Glomerular visceral epithelial cell (primary cell): ENCODE results near the gene CNNM3.

ENCODE experiments used
- DNase-seq: peaks from one replicate; pipeline ENCODE4 v3.0.0-alpha.2; 2016; ENCODE audit errors: extremely low spot score

CNNM3 gene

DNA sequence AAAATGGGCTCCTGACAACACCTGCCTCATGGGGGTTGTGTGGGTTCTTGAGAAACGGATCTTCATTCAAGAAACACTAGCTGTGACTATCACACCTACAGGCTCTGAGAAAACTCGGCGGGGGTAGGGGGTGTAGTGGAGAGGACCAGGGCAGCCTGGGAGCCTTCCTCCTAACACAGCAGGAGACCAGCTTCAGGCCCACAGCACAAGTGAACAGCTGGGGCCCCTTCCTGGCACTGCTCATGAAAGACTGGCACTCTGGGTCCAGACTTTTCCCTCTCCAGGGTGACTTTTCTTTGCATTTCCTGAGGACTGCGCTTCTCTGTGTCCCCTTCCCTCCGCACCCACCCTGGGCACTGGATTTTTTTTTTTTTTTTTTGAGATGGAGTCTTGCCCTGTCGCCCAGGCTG lies 61.0 kb downstream of the CNNM3 start:
- DNase-seq, result no peak

DNA sequence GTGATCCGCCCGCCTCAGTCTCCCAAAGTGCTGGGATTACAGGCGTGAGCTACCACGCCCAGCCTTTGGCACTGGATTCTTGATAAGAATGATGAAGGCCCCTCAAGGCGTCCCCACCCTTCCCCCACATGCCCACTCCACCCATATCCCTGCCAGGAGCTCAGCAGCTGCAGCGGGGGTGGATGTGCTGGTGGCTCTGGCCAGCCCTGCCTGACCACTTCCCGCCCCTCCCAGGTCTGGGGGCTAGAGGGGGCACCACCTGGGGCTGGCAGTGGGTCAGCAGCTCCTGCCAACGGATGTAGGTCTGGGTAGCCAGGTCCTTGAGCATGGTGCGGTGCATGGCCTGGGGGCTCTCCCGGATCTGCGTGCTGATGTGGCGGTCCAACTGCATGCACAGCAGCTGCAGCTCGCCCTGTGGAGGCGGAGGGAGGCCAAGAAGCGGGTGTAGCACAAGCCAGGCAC lies 61.6 kb downstream of the CNNM3 start:
- DNase-seq, result no peak

DNA sequence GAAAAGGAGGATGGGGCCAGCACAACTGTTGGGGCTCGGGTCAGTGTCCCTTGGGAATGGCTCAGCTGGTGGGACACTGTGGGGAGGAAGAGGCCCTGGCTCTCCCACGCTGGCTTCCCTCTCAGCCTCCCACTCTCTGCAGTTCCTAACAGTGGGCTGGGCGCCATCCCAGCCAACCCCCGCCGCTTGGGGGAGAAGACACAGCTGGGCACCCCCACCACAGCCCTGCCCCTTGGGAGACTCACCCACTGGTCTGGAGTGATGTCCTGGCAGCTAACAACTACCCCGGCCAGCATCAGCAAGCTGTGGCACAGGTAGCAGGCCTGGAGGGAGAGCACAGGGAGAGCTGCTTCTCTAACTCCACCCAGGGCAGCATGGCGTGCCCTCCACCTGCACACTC lies 62.1 kb downstream of the CNNM3 start:
- DNase-seq, result no peak

DNA sequence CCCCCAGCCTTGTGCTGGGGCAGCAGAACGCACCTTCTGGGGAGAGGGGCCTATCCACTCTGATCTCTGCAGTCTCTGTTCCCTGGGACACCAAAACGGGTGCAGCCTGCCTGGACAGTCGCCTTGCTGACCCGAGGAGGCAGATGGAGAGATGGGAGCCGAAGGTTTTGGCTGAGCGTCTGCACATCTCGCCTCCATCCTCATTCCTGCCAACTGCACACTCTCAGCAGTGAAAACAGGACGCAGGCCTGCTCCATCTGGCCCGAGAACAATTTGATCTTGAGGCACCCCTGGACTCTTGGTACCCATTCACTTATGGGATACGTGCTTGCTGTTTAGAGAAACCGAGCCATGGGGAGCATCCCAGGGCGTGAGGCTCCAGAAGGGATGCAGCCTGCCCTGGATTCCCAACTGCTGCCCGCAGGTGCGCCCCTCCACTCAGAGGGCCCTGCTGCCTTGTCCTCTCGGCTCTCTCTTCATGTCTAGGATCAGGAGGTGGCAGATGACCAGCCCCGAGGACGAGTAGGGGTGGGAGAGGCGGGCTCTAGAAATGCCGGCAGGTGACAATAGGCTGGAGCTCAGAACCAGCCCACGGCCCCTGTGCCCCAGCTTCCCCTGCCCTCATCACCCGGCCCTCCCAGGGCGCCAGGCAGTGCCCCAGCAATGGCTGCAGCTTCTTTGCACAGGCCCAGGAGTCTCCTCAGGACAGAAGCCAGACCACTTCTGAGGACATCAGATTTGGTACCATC lies 62.9 kb downstream of the CNNM3 start:
- no peak for DNase-seq

DNA sequence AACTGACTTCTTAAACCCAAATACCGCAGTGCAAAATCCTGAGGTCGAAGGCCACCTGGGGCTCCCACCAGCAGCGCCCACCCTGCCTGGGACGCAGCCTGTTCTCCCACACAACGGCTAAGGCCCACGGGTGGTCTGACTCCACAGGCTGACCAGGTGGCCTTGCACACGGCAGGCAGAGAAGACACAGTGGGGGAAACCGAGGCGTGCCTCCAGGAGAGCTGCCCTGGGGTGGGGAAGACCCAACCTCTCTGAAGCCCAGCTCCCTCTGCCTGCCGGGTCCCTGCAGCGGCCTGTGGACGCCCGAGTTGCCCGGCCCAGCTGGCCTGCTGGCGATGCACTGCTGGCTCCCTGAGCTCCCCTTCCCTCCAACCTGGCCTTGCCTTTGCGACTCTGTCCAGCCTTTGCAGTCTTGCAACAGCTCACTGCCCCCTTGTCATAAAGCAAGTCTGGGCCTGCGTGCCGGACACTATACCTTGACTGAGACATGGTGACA lies 63.5 kb downstream of the CNNM3 start:
- DNase-seq, result no peak

DNA sequence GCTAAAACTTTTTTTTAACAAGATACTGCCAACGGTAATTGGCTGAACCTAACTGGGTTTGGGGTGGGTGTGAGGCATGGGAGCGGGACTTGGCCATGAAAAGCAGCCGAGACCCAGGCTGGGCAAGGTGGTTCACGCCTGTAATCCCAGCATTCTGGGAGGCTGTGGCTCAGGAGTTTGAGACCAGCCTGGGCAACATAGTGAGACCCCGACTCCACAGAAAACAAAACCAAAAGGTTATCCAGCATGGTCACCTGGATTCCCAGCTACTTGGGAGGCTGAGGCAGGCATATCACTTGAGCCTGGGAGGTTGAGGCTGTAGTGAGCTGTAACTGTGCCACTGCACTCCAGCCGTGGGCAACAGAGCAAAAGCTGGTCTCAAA lies 64.8 kb downstream of the CNNM3 start:
- no peak for DNase-seq

DNA sequence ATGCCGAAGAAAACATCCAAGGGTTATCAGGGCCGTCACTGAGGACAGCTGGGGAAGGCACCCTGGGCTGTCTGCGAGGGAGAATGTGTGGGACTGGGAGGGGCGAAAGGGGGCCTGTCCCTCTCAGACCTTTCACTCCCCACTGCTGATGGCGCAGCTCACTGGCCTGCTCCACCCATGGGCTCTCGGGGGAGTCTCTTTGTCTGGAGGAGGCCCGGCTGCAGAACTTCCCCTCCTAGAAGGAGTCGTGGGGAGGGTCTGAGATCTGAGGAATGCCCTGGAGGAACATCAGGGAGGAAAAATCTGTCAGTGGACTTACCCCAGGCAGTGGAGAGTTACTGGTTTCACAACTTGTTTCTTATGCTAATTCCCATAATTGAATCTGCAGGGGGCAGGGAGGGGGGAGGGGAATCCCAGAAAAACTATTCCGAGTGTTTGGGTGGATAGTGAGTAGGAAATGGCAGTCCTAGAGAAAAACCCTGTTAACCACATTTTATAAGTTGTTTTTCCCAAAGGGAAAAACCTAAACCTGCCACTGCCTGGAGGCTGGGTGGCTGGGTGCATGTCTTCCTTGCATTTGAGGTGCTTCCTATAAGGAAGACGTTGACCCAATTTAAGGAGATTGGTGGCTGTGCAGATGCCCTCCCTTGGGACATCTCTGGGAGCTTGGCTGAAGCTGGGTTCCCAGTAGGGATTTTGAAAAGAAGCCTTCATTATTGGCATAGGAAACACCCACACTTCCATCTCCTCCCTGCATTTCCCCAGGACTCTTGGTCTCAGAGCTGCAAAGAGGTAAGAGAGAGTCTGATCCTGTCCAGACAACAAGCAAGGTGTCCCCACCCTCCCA lies 65.5 kb downstream of the CNNM3 start:
- no peak for DNase-seq

DNA sequence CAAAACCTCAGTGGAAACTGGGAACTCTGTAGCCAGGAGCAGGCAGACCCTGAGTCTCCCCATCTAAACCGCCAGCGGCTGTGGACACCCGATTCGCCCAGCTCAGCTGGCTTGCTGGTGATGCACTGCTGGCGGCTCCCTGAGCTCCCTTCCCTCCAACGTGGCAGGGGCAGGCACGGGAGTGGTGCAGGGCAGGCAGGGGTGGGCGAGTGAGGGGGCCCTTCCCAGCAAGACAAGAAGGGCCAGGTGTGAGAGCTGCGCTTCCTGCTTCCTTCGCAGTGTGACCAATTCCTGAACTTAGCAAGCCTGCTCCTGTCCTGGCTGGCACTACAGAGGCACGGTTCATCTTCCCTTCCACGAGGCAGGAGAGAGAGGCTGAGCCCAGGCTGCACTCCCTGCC lies 66.2 kb downstream of the CNNM3 start:
- no peak for DNase-seq

DNA sequence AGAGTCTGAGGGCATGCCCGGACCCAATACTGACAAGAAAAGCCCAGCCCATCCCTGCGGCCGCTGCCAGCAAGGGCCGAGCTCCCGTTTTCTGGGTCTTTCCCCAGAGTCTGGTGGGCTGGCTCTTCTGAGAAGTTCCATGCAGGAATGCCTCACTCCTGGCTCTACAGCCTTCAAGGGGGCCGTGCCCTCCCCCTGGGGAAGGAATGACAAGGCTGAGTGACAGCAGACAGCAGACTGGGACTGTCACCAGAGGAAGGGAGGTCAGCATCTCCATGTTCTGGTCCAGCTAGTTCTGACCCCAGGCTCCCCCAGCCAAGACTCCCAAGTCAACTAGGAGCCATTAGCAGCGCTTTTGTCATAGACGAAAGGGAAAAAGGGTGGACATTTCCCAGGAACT lies 66.8 kb downstream of the CNNM3 start:
- no peak for DNase-seq

DNA sequence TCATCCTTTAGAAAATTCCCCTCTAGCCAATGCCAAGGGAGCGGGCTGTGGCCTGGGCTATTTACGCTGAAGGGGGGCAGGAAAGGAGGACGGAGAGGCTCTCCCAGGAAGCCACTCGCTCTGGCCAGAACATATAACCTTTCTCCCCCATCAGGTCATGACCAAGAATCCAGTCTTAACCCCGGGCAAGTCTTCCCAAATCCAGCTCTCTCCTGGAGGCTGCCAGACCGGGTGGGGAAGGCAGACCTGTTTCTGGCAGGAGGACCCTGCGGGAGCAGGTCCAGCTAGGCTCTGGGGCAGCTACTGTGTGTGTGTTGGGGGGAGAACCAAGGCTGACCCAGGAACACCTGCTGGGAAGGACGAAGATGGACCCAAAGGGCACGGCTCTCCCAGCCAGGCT lies 67.2 kb downstream of the CNNM3 start:
- no peak for DNase-seq
